PC-9 (cell line): Measurements from ENCODE around the gene ACOXL. TPM values are rescaled to one million over a fixed set of nuclear protein-coding genes. Genes with fewer than 3 reads are reported as not detected.

ENCODE experiments used
- BruUV-seq: library from RNA; stranded (reverse); fragments of 400-500 nt; replicated peaks from 2 replicates; lab custom pipeline; 2021; lab: Mats Ljungman, UMichigan
- CTCF ChIA-PET: fragments of 300-600 bp; sonication (Branson Sonifier 250); formaldehyde crosslinking; loops from one replicate; lab custom pipeline; 2022; ENCODE audit warnings: antibody characterized with exemption; lab: Charles Lee
- POLR2A ChIA-PET: fragments of 300-600 bp; sonication (Branson Sonifier 250); formaldehyde crosslinking; loops from one replicate; lab custom pipeline; 2022; ENCODE audit warnings: antibody characterized with exemption; ENCODE audit not compliant: unreplicated experiment; lab: Charles Lee
- DNase-seq, 2 experiments: peaks; one replicate each; pipeline versions ENCODE4 v3.0.0 to v3.0.0-alpha.2; 2015 to 2022; ENCODE audit warnings: mixed read lengths in 1 of 2
- H2AFZ ChIP-seq: fragments of 200-600 bp; sonication (generic); 2 replicates; pipeline ENCODE4 v1.8.1; 2017; ENCODE audit warnings: antibody characterized with exemption
- H3F3A ChIP-seq: fragments of 200-600 bp; sonication (generic); 2 replicates; pipeline ENCODE4 v1.8.1; 2017; ENCODE audit warnings: antibody characterized with exemption, mild to moderate bottlenecking, low read depth; ENCODE audit not compliant: insufficient read depth
- H3K27ac ChIP-seq: fragments of 200-600 bp; sonication (generic); 2 replicates; pipeline ENCODE4 v1.6.1; 2016; ENCODE audit warnings: mixed run types
- H3K27me3 ChIP-seq: fragments of 200-600 bp; sonication (generic); 2 replicates; pipeline ENCODE4 v1.6.1; 2016; ENCODE audit warnings: low read depth, mixed run types; ENCODE audit not compliant: insufficient read depth
- H3K36me3 ChIP-seq: fragments of 200-600 bp; sonication (generic); 2 replicates; pipeline ENCODE4 v1.6.1; 2016; ENCODE audit warnings: low read depth, mixed run types
- H3K4me1 ChIP-seq: fragments of 200-600 bp; sonication (generic); replicated peaks from 2 replicates; pipeline ENCODE4 v1.6.1; 2016; ENCODE audit warnings: mixed run types; ENCODE audit not compliant: insufficient read depth
- H3K4me2 ChIP-seq: fragments of 200-600 bp; sonication (generic); 2 replicates; pipeline ENCODE4 v1.6.1; 2017; ENCODE audit warnings: mixed run types
- H3K4me3 ChIP-seq: fragments of 200-600 bp; sonication (generic); 2 replicates; pipeline ENCODE4 v1.6.1; 2016; ENCODE audit warnings: mixed run types
- H3K79me2 ChIP-seq: fragments of 200-600 bp; sonication (generic); 2 replicates; pipeline ENCODE4 v1.6.1; 2017; ENCODE audit warnings: low read depth, mixed run types
- H3K9me2 ChIP-seq: fragments of 200-600 bp; sonication (generic); 2 replicates; pipeline ENCODE4 v1.8.1; 2017; ENCODE audit warnings: mild to moderate bottlenecking; ENCODE audit not compliant: insufficient read depth
- H3K9me3 ChIP-seq: fragments of 200-600 bp; sonication (generic); 2 replicates; pipeline ENCODE4 v1.8.1; 2016; ENCODE audit warnings: low read depth; ENCODE audit not compliant: insufficient read depth
- H4K20me1 ChIP-seq: fragments of 200-600 bp; sonication (generic); 2 replicates; pipeline ENCODE4 v1.8.1; 2017; ENCODE audit not compliant: insufficient read depth
- CTCF ChIP-seq: fragments of 200-600 bp; sonication (generic); conservative IDR thresholded peaks from 2 replicates; pipeline ENCODE4 v1.6.1; 2017; ENCODE audit warnings: mixed run types, antibody characterized with exemption, mild to moderate bottlenecking, moderate library complexity
- EZH2 ChIP-seq: fragments of 200-600 bp; sonication (generic); IDR thresholded peaks from 2 replicates; pipeline ENCODE4 v1.8.0; 2017; ENCODE audit warnings: antibody characterized with exemption, low read depth
- intact Hi-C: fragments of 100-400 bp; cut with micrococcal nuclease; formaldehyde crosslinking; loops from one replicate; pipeline ENCODE4 v1.10.0; 2022; ENCODE audit not compliant: unreplicated experiment
- total RNA-seq: library from RNA; stranded (reverse); gene quantifications from 2 replicates; pipeline ENCODE4 v1.2.3, GENCODE V29; 2021

ACOXL gene
- total RNA-seq, 1 experiment from 2014 or later, result 10.7 TPM

- no peak overlapping the region for H3K27ac ChIP-seq
- H3K4me1 ChIP-seq, result 0 out of 2 replicates have a peak, but pooled peaks cover 10% of the 10 kb centered on the region
- CTCF ChIA-PET, result no interaction called here
- no peak for DNase-seq
- POLR2A ChIA-PET, result no interaction called here
- H3F3A ChIP-seq, result 0 out of 2 replicates have a peak, but pooled peaks cover 9% of the 10 kb centered on the region
- no peak overlapping the region for H3K4me3 ChIP-seq
- H2AFZ ChIP-seq, result no peak overlapping the region
- H3K27me3 ChIP-seq, result no peaks in the 10 kb centered on the region
- H3K4me2 ChIP-seq, result no peak overlapping the region
- no peaks in the 10 kb centered on the region for H3K9me2 ChIP-seq
- no peaks in the 10 kb centered on the region for H3K9me3 ChIP-seq
- no peak for TF ChIP-seq CTCF
- no peak for TF ChIP-seq EZH2
- intact Hi-C loops, result no loop called here
- peaks cover 24% of the 10 kb centered on the region for H3K79me2 ChIP-seq
- H3K36me3 ChIP-seq, result peaks cover 10% of the 10 kb centered on the region; the same call in 1 of the 2 replicates
- no peaks in the 10 kb centered on the region; the same call in 1 of the 2 replicates for H4K20me1 ChIP-seq
- BruUV-seq, result no TSS peak
Observed at GRCh38 chr2:111143843-111144198, 411.4 kb downstream of the ACOXL start.

DNA sequence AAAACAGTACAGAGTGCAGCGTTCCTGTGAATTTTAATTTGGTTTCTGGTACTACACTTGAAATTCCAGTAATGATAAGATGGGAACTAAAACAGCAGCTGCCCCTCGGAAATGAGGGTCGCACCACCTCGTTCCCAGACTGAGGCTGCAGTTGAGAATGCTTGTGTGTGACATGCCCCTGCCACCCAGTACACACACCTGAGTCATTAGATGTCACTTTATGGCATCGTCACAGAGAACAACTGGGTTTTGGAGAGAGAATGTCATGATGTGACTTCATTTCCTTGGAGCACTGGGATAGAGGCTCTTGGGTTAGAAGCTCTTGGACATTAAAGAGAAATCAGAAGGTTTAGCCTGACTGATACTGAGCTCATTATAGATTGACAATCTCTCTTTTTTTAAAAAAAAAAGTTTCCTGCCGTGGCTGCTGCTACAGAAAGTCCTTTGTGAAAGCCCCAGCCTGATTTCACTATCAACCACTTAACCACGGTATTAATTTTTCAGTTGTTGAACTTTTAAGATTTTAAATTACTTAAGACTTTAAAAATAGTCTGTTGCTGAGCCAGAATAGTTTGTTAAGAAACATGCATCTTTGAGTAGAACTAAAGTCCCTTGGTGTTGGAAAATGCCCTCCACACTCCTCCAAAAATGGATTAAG lies 412.9 kb downstream of the ACOXL start:
- ChIA-PET CTCF (no interaction called here), POLR2A (no interaction called here)
- H3K4me2 ChIP-seq, result no peak overlapping the region
- peaks cover 10% of the 10 kb centered on the region; the same call in 1 of the 2 replicates for H3K36me3 ChIP-seq
- no peaks in the 10 kb centered on the region for H3F3A ChIP-seq
- no peaks in the 10 kb centered on the region for H3K27me3 ChIP-seq
- intact Hi-C loops, result no loop called here
- no peaks in the 10 kb centered on the region for H3K9me2 ChIP-seq
- TF ChIP-seq EZH2, result no peak
- no peak for TF ChIP-seq CTCF
- no peaks in the 10 kb centered on the region for H3K9me3 ChIP-seq
- peaks cover 21% of the 10 kb centered on the region for H3K79me2 ChIP-seq
- no peaks in the 10 kb centered on the region; the same call in 1 of the 2 replicates for H4K20me1 ChIP-seq
- H3K4me1 ChIP-seq, result no peaks in the 10 kb centered on the region
- DNase-seq, result no peak
- no TSS peak for BruUV-seq
- H2AFZ ChIP-seq, result no peak overlapping the region
- H3K4me3 ChIP-seq, result no peak overlapping the region
- H3K27ac ChIP-seq, result no peak overlapping the region

- Histone ChIP-seq H4K20me1 (peaks cover 4% of the 10 kb centered on the region; the same call in 1 of the 2 replicates), H3F3A (no peaks in the 10 kb centered on the region), H3K4me2 (no peak overlapping the region), H3K27ac (no peak overlapping the region), H3K9me3 (no peaks in the 10 kb centered on the region), H3K4me1 (no peaks in the 10 kb centered on the region), H3K79me2 (peaks cover 14% of the 10 kb centered on the region), H3K4me3 (no peak overlapping the region), H2AFZ (no peak overlapping the region), H3K36me3 (peaks cover 10% of the 10 kb centered on the region; the same call in 1 of the 2 replicates), H3K27me3 (no peaks in the 10 kb centered on the region), H3K9me2 (no peaks in the 10 kb centered on the region)
- ChIA-PET CTCF (no interaction called here), POLR2A (no interaction called here)
- intact Hi-C loops, result no loop called here
- no peak for TF ChIP-seq EZH2
- TF ChIP-seq CTCF, result no peak
- DNase-seq, result no peak
- BruUV-seq, result no TSS peak
Observed at GRCh38 chr2:111145951-111146350, 413.6 kb downstream of the ACOXL start.
